Mucosa of descending colon (tissue), 3 donors: ENCODE data around the gene STAMBPL1. TPM values are rescaled to one million over a fixed set of nuclear protein-coding genes. Genes with fewer than 3 reads are reported as not detected.

Experiments used
- ATAC-seq: fragments of 200-7000 bp; cut with Tn5 transposase; one replicate; pipeline ENCODE4 v1.9.1; 2020; ENCODE audit warnings: mild to moderate bottlenecking, moderate library complexity
- DNase-seq, 3 donors: peaks; one replicate each; pipeline ENCODE4 v3.0.0-alpha.2; 2020
- H3K36me3 ChIP-seq: fragments of 200-600 bp; one replicate; pipeline ENCODE4 v1.8.0; 2021; ENCODE audit warnings: low read depth, mild to moderate bottlenecking
- H3K4me1 ChIP-seq: fragments of 200-600 bp; one replicate; pipeline ENCODE4 v1.8.0; 2021; ENCODE audit warnings: low read depth, mild to moderate bottlenecking
- H3K4me3 ChIP-seq: fragments of 200-600 bp; one replicate; pipeline ENCODE4 v1.8.0; 2021; ENCODE audit warnings: mild to moderate bottlenecking
- H3K9me3 ChIP-seq: fragments of 200-600 bp; one replicate; pipeline ENCODE4 v1.8.0; 2021; ENCODE audit warnings: mild to moderate bottlenecking
- intact Hi-C, 2 donors: fragments of 100-400 bp; cut with DNase I in 1 of 2; cut with micrococcal nuclease in 1 of 2; formaldehyde crosslinking; loops; one replicate each; pipeline versions ENCODE4 v1.11.0 to v1.11.1; 2022; cut with DNase I, micrococcal nuclease
- long read RNA-seq, 2 donors: library from polyadenylated mRNA; unstranded; transcript quantifications; one replicate each; pipeline ENCODE4 v2.0.0, GENCODE V29; 2019 to 2021
- total RNA-seq, 3 donors: library from RNA; stranded (reverse); fragmentation: NEBNext Ultra II Directional in 2 of 3; extraction: Animal tissue kit (Norgen Biotek cat#: 25700) in 2 of 3; gene quantifications; one replicate each; pipeline versions ENCODE4 v1.2.1 to v1.2.4, GENCODE V29; 2021 to 2023
- TF ChIP-seq, protein P1 (sequence below): fragments of 200-600 bp; IDR thresholded peaks from one replicate; pipeline ENCODE4 v1.8.0; 2022; ENCODE audit warnings: antibody characterized with exemption, mild to moderate bottlenecking
- donor health status: DM: no; HTN: no; CAD: no; lungs with moderate emphysema.
- donor health status: DM: no; HTN: no; CAD: no.
- donor health status: DM: no; HTN: yes; CAD: no.

The STAMBPL1 gene
- total RNA-seq = 10 to 100 TPM; 19.2 to 44.2 (median 20.0) TPM
- long read RNA-seq, donor 1, transcript STAMBPL1-203 (11 exons, 2,532 nt) = major isoform, 7 of 15 reads
- long read RNA-seq, donor 1, partial matches to known transcripts = 1 of 15 reads
- long read RNA-seq, donor 1, other reads (novel, unspliced or antisense) = 7 of 15 reads
- long read RNA-seq, donor 2, partial matches to known transcripts = 0 of 5 reads
- long read RNA-seq, donor 2, other reads (novel, unspliced or antisense) = 2 of 5 reads

DNA sequence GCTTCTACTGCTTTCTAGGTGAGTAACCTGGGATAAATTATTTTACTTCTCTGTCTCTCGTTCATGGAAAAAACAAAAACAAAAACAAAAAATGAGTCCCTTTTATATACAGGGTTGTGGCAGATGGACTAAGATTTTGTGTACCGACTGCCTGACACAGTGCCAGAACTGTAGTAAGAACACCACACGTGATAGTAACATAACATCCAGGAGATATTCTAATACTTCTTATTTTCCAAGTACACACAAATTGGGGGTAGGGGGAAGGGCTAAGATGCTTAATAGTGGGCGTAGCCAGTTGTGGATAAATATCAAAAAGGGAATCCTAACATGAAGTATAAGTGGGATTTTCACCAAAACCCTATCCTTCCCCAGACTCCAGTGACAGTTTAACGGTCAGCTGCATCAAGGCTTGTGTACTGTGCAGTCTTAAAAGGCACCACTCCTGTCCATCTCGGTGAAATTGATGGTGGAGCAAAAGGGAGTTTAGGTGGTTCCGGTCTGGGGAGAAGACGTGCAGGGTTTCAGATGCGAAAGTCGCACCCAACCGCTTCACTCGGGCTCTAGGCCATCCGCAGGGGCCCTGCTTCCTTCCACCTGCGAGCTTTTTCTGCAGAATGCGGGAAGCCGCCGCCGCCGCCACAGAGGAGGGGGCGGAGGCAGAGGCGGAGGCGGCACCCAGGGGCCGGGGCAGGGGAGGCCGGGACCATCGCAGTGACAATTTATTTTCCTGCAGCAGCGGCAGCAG is at the start of gene STAMBPL1:
STAMBPL1 (plus strand) TSS at position 712 of the 748 bp plus-strand sequence. CDS start 21,464 bp downstream, outside the sequence.
- no peaks in the 10 kb centered on the region for H3K9me3 ChIP-seq
- H3K4me3 ChIP-seq = peak within 1 kb of the TSS; percentile 54
- intact Hi-C loops = no loop called here
- peak; percentile 70 to 87 (median 84) for DNase-seq
- TF ChIP-seq, protein P1, sequence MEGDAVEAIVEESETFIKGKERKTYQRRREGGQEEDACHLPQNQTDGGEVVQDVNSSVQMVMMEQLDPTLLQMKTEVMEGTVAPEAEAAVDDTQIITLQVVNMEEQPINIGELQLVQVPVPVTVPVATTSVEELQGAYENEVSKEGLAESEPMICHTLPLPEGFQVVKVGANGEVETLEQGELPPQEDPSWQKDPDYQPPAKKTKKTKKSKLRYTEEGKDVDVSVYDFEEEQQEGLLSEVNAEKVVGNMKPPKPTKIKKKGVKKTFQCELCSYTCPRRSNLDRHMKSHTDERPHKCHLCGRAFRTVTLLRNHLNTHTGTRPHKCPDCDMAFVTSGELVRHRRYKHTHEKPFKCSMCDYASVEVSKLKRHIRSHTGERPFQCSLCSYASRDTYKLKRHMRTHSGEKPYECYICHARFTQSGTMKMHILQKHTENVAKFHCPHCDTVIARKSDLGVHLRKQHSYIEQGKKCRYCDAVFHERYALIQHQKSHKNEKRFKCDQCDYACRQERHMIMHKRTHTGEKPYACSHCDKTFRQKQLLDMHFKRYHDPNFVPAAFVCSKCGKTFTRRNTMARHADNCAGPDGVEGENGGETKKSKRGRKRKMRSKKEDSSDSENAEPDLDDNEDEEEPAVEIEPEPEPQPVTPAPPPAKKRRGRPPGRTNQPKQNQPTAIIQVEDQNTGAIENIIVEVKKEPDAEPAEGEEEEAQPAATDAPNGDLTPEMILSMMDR = no peak
- ATAC-seq = peak; percentile 77
- H3K36me3 ChIP-seq = no peaks in the 10 kb centered on the region
- H3K4me1 ChIP-seq = peaks cover 28% of the 10 kb centered on the region

DNA sequence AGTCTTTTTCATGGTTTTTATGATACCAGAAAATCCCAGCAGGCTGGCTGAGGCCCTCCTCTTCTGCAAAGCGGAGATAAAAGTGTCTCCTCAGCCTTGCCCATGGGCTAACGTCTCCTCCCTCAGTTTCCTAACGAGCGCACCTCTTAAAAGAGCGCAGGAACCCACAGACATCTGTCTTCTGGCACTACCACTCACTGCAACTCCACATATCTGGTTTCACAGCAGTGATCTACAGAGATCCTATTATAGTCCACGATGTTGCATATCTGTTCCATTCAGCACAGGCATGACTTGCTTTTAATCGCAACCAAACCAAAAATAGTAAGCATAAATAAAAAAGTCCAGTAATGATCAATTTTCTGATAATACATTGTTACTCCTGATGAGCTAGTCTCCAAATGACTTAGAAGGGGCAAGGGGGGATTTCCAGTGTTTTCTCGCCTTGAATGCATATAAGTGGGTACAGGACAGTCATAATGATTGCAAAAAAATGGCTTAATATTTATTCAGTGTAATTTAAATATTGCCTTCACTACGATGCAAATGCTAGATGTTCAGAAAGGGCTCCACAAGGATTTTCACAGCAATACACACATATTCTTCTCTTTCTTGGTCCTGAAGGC is 49.3 kb upstream of the STAMBPL1 start:
- no peak overlapping the region for H3K4me3 ChIP-seq
- ATAC-seq = no peak
- intact Hi-C loops = loop anchor here (10.0 kb wide), 2 partner anchors 174 to 384 kb away; no protein-coding TSS in a partner anchor
- H3K36me3 ChIP-seq = no peaks in the 10 kb centered on the region
- no peaks in the 10 kb centered on the region for H3K4me1 ChIP-seq
- H3K9me3 ChIP-seq = no peaks in the 10 kb centered on the region
- DNase-seq = no peak
- TF ChIP-seq, protein P1 = no peak

DNA sequence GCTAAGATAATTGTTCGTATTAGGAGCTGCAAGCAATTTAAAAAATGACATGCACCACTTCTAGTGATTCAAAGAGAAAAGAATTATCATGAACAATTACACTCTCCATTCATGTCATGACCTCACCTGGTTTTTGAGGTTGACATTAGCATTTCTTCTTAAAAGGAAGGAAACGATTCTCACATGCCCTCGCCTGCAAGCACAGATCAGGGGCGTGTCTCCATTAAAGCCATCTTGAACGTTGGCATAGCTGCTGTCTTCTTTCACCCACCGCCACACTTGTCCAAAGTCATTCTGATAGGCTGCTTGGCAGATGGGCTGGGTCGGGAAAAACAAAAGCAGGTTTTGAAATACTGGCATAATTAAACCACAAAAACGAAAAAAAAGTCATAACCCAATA is 48.3 kb upstream of the STAMBPL1 start:
- Histone ChIP-seq H3K4me1 (no peaks in the 10 kb centered on the region), H3K4me3 (no peak overlapping the region), H3K36me3 (no peaks in the 10 kb centered on the region), H3K9me3 (no peaks in the 10 kb centered on the region)
- ATAC-seq (peak; percentile 27), DNase-seq (no peak)
- TF ChIP-seq, protein P1 = no peak
- intact Hi-C loops = loop anchor here (10.0 kb wide), 2 partner anchors 173 to 383 kb away; no protein-coding TSS in a partner anchor

DNA sequence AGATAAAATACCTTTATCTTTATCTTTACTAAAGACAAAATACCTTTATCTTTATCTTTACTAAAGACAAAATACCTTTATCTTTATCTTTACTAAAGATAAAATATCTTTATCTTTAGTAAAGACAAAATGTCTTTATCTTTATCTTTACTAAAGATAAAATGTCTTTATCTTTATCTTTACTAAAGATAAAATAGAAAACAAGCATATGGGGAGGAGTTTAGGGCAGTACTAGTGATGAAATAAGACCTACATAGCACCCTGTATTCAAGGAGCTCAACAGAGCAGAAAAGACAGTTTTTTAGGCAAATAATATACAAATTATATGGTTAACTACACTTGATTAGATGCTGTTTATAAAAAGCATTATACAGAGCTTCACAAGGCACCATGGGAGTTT is 47.7 kb upstream of the STAMBPL1 start:
- intact Hi-C loops = loop anchor here (10.0 kb wide), 2 partner anchors 172 to 382 kb away; no protein-coding TSS in a partner anchor
- DNase-seq (no peak), ATAC-seq (no peak)
- Histone ChIP-seq H3K9me3 (no peaks in the 10 kb centered on the region), H3K4me3 (no peak overlapping the region), H3K4me1 (no peaks in the 10 kb centered on the region), H3K36me3 (no peaks in the 10 kb centered on the region)
- TF ChIP-seq, protein P1 = no peak

DNA sequence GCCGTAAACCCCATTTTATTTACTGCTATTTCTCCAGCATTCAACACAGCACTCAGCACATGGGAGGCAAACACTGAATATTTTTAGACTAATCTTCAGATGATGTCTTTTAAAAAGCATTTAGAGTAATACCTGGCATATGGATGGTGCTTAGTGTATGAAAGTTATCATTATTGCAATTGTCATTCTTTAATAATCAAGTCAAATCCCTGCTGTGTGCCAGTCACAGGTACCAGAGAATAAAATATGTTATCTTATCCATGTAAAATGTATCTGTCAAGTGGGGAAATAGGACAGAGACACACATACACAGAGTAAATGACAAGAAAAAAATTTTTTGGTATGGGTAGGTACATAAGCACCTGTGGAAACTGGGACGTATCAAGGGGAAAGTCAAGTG is 46.9 kb upstream of the STAMBPL1 start:
- TF ChIP-seq, protein P1 = no peak
- no peak overlapping the region for H3K4me3 ChIP-seq
- intact Hi-C loops = loop anchor here (10.0 kb wide), 2 partner anchors 172 to 382 kb away; no protein-coding TSS in a partner anchor
- ATAC-seq (no peak), DNase-seq (no peak)
- no peaks in the 10 kb centered on the region for H3K9me3 ChIP-seq
- H3K36me3 ChIP-seq = no peaks in the 10 kb centered on the region
- H3K4me1 ChIP-seq = no peaks in the 10 kb centered on the region
